ENCODE measurements around the gene EIF2B2. TPM values are rescaled to one million over a fixed set of nuclear protein-coding genes. Genes with fewer than 3 reads are reported as not detected.

EIF2B2 gene
- total RNA-seq, 1 experiment from 2014 or later, result 50.5 TPM

DNA sequence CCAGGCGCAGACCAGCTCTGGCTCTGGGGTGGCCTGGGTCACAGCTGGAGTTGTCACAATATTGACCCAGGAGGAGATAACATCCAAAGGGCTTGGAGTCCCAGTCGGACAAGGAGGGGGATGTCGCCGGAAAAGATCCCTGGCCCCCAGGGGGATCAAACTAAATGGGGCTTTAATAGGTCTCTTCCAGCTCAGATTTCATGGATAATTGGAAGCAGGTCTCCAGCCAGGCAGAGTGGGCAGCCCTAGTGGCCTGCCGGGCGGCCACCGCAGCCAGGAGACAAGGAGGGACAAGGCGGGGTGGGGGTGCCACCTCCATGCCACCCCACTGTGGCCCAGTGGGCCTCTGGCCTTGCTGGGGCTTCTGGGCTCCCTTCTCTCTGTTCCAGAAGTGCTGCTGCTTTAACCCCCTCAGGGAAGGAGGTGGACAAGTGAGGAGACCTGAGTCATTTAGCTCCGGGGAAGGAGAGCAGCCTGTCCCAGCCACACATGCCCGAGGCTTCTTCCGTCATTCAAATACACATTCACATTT is 24.2 kb upstream of the EIF2B2 start (continued):
- TF ChIP-seq, protein P1, sequence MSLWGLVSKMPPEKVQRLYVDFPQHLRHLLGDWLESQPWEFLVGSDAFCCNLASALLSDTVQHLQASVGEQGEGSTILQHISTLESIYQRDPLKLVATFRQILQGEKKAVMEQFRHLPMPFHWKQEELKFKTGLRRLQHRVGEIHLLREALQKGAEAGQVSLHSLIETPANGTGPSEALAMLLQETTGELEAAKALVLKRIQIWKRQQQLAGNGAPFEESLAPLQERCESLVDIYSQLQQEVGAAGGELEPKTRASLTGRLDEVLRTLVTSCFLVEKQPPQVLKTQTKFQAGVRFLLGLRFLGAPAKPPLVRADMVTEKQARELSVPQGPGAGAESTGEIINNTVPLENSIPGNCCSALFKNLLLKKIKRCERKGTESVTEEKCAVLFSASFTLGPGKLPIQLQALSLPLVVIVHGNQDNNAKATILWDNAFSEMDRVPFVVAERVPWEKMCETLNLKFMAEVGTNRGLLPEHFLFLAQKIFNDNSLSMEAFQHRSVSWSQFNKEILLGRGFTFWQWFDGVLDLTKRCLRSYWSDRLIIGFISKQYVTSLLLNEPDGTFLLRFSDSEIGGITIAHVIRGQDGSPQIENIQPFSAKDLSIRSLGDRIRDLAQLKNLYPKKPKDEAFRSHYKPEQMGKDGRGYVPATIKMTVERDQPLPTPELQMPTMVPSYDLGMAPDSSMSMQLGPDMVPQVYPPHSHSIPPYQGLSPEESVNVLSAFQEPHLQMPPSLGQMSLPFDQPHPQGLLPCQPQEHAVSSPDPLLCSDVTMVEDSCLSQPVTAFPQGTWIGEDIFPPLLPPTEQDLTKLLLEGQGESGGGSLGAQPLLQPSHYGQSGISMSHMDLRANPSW (CRISPR knock-in tag; conservative IDR thresholded peaks at IDR 0.05; ENCODE audit: low read depth), result no peak
- TF ChIP-seq, protein P2, sequence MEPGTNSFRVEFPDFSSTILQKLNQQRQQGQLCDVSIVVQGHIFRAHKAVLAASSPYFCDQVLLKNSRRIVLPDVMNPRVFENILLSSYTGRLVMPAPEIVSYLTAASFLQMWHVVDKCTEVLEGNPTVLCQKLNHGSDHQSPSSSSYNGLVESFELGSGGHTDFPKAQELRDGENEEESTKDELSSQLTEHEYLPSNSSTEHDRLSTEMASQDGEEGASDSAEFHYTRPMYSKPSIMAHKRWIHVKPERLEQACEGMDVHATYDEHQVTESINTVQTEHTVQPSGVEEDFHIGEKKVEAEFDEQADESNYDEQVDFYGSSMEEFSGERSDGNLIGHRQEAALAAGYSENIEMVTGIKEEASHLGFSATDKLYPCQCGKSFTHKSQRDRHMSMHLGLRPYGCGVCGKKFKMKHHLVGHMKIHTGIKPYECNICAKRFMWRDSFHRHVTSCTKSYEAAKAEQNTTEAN (CRISPR knock-in tag; IDR thresholded peaks at IDR 0.05), result no peak
- TF ChIP-seq ZNF232 (CRISPR knock-in tag; IDR thresholded peaks at IDR 0.05), result no peak
- TF ChIP-seq, protein P3, sequence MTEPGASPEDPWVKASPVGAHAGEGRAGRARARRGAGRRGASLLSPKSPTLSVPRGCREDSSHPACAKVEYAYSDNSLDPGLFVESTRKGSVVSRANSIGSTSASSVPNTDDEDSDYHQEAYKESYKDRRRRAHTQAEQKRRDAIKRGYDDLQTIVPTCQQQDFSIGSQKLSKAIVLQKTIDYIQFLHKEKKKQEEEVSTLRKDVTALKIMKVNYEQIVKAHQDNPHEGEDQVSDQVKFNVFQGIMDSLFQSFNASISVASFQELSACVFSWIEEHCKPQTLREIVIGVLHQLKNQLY (CRISPR knock-in tag; IDR thresholded peaks at IDR 0.05), result no peak

DNA sequence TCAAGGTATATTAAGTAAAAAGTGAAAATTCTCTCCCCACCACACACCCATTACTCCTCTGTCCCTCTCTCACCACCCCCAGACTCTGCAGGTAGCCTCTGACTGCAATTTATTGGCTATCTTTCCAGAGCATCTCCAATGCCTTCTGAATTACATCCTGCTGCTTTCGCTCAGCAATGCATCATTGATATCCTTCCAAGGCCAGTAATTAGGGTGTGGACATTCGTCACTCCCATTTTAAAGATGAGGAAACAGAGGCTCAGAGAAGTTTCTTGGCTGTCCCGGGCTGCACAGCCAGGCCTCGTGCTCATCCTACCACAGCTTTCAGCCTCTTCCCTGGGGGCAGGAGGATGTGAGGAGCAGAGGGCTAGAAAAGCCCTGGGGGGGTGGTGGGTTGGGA is 23.7 kb upstream of the EIF2B2 start:
- ChIA-PET CTCF (interaction anchor here (0.9 to 5.4 kb wide), 6 partner anchors 9 to 110 kb away, joined by 3 to 53 read pairs (median 5); no protein-coding TSS in a partner anchor), POLR2A (interaction anchor here (0.6 to 1.2 kb wide), 2 partner anchors 24 to 49 kb away, joined by 4 read pairs; partner anchors contain the start of gene PGF)
- Mint-ChIP-seq H3K27ac (no peak overlapping the region), H3K4me3 (no peak overlapping the region), H3K27me3 (ENCODE audit: low read depth) (no peaks in the 10 kb centered on the region; the same call in 1 of the 2 replicates), H3K36me3 (no peaks in the 10 kb centered on the region), H3K4me1 (peaks cover 33% of the 10 kb centered on the region), H3K9me3 (no peaks in the 10 kb centered on the region)
- 0 out of 2 replicates have a peak, but pooled peaks have one; percentile 53 for TF ChIP-seq GTF2I (CRISPR knock-in tag; conservative IDR thresholded peaks at IDR 0.05)
- TF ChIP-seq ZNF232 (CRISPR knock-in tag; IDR thresholded peaks at IDR 0.05), result no peak
- DNase-seq (ENCODE audit: low spot score), result no peak
- no peak for ATAC-seq

DNA sequence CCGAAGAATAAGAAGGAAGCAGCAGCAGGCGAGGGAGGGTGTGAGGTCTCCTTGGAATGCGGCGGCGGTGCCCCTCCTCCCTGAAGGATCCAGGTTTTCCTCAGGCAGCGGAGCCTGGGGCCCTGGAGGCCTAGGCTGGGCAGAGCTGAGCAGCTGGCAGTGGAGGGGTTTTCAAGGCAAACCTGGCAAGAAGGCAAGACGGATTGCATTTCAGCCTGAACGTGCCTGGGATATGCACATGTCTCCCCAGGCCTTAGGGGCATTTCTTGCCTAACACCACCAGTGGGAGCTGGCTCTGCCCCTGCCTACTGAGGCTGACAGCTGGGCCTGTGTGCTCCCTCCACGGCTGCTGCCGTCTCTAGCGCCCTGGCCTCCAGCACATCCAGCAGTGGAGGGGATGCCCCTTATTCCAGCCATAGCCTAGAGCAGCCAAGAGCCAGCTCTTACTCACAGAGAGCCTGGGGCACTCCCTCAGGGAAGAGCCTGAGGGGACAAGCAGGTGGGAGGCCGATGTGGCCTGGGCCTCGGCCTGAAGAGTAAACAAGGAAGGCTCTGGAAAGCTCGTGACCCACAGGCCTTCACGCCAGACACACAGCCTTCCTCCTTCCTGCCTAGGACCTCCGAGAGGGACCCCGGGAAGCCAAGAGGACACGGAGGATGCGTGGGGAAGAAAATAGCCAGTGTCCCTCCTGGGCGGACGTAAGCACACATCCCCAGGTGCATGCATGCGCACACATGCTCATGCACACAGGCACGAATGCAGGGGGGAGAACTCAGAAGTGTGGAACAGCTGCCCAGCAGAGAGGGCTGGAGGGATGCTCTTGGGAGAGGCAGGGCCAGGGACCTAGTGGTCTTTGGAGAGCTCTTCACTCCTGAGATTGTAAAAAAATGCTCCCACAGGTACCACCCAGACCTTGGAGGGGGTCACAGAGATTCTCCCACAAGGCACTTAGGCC is 23.0 kb upstream of the EIF2B2 start:
- ATAC-seq, result peak; percentile 67
- Mint-ChIP-seq H3K36me3 (no peaks in the 10 kb centered on the region), H3K9me3 (no peaks in the 10 kb centered on the region), H3K4me1 (peaks cover 33% of the 10 kb centered on the region), H3K27me3 (ENCODE audit: low read depth) (no peaks in the 10 kb centered on the region; the same call in 1 of the 2 replicates), H3K27ac (no peak overlapping the region), H3K4me3 (no peak overlapping the region)
- ChIA-PET CTCF (interaction anchor here (0.6 to 5.4 kb wide), 13 partner anchors 9 to 183 kb away, joined by 3 to 53 read pairs (median 4); partner anchors contain the start of genes PGF, RPS6KL1 and ZC2HC1C), POLR2A (interaction anchor here (0.6 to 1.2 kb wide), 2 partner anchors 24 to 50 kb away, joined by 4 read pairs; partner anchors contain the start of gene PGF)
- peak; percentile 54 for DNase-seq (ENCODE audit: low spot score)
- 0 out of 2 replicates have a peak, but pooled peaks have one; percentile 9 for TF ChIP-seq ZNF232 (CRISPR knock-in tag; IDR thresholded peaks at IDR 0.05)
- TF ChIP-seq, protein P4, sequence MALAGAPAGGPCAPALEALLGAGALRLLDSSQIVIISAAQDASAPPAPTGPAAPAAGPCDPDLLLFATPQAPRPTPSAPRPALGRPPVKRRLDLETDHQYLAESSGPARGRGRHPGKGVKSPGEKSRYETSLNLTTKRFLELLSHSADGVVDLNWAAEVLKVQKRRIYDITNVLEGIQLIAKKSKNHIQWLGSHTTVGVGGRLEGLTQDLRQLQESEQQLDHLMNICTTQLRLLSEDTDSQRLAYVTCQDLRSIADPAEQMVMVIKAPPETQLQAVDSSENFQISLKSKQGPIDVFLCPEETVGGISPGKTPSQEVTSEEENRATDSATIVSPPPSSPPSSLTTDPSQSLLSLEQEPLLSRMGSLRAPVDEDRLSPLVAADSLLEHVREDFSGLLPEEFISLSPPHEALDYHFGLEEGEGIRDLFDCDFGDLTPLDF (CRISPR knock-in tag; IDR thresholded peaks at IDR 0.05), result no peak

DNA sequence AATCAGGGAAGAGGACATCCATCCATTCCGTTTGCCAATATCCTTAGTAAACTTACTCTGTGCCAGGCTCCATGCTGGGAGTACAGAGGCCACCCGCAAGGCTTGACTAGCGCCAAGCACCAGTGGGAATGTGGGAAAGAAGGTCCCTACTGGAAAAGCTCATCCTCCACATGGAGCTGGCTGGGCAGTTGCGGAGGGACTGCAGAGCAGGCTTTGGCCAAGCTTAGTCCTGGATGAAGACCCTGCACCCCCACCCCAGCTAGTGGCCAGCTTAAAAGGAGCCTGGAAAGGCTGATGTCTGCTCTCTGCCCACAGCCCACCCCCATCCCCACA is 22.4 kb upstream of the EIF2B2 start:
- H3K27me3 Mint-ChIP-seq (ENCODE audit: low read depth), result no peaks in the 10 kb centered on the region; the same call in 1 of the 2 replicates
- H3K4me1 Mint-ChIP-seq, result peaks cover 34% of the 10 kb centered on the region
- DNase-seq (ENCODE audit: low spot score) (no peak), ATAC-seq (no peak)
- no peak overlapping the region for H3K27ac Mint-ChIP-seq
- POLR2A ChIA-PET, result interaction anchor here (1.2 kb wide), 1 partner anchor 22 kb away, joined by 8 read pairs; no protein-coding TSS in a partner anchor
- no peak for TF ChIP-seq CREB1 (CRISPR knock-in tag; IDR thresholded peaks at IDR 0.05)
- TF ChIP-seq NFE2L1 (CRISPR knock-in tag; IDR thresholded peaks at IDR 0.05), result no peak
- H3K9me3 Mint-ChIP-seq, result no peaks in the 10 kb centered on the region
- H3K4me3 Mint-ChIP-seq, result no peak overlapping the region
- CTCF ChIA-PET, result interaction anchor here (0.8 to 5.4 kb wide), 11 partner anchors 8 to 119 kb away, joined by 3 to 53 read pairs (median 4); partner anchors contain the start of genes PGF, RPS6KL1 and ZC2HC1C
- H3K36me3 Mint-ChIP-seq, result no peaks in the 10 kb centered on the region

Data from WTC11 (cell line).